ENCODE measurements around the gene TOM1L1.
A peak's percentile ranks its signal among the peaks of the same experiment; 100 is the strongest.

Gene TOM1L1

DNA sequence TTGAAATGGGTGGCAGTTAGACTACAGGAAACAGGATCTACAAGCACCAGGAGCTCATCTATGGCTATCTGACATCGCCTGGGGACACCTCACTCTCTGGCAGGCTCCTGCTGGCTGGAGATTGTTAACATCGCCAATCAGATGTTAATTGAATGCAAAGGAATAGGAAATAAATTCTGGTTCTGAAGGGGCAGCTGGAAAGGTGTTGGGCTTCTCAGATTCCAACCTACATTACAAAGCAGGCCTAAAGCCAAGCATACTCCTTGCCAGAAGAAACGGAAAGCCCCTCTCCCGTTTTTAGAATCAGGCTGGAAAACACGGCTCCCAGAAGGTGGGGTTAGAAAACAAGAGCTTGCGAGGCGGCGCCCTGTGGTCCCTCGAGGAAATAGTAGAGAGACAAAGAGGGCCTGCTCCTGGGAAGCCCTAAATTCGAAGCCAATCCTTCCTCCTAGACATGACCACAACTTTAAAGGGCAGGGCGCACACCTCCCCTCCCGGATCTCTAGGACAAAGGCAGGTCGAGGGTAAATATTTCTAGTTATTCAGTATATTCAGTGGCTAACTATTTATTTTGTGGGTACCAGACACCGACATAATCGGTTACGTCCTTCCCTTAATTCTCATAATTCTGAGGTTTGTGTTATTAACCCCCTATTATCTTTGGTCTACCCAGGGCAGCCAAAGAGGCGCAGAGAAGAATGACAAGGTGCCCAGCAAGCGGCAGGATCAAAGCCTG, 763 bp upstream of the TOM1L1 start:
- Histone ChIP-seq H3K4me3 (ENCODE audit: low read length) (no peak overlapping the region), H3K27ac (ENCODE audit: low read length) (peak overlapping the region; percentile 62), H3K9ac (ENCODE audit: low read length) (peak overlapping the region; percentile 90)

DNA sequence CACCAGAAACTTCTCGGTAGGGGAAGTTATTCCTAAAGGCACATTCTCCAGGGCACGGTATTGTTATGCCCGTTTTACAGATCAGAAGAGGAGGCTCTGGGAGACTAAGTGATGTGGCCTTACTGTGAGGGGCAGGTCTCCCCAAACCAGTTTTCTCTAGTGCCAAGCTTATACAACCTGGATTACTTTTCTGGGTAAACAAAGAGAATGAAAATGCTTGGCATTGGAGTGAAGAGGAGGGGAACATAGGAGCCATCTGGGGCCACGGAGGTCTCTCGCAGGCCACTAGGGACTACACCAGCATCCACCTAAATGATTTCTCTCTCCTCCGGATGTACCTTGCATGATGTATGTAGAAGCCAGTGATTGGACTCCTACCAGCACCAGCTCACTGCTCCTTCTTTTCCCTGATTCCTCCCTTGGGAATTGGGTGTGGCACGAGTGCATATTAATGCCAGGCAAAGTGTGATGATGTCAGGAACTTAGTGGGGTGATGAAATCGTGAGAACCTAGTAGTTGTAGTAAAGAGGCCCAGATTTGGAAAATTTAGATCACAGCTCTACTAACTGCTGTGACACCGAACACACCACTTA, 674 bp downstream of the TOM1L1 start:
- Histone ChIP-seq H3K4me3 (ENCODE audit: low read length) (no peak overlapping the region), H3K36me3 (ENCODE audit: control insufficient read depth, low read depth, low read length) (peaks cover 21% of the 10 kb centered on the region), H3K4me1 (ENCODE audit: control insufficient read depth, low read depth, low read length) (peaks cover 28% of the 10 kb centered on the region), H3K27me3 (ENCODE audit: control insufficient read depth, insufficient read depth, low read length) (no peaks in the 10 kb centered on the region), H3K9ac (ENCODE audit: low read length) (peak overlapping the region; percentile 90), H3K27ac (ENCODE audit: low read length) (peak overlapping the region; percentile 74), H3K9me3 (ENCODE audit: control insufficient read depth, low read depth, low read length) (no peaks in the 10 kb centered on the region)

More for the DNA sequence above, 763 bp upstream of the TOM1L1 start:
- peaks cover 28% of the 10 kb centered on the region for H3K4me1 ChIP-seq (ENCODE audit: control insufficient read depth, low read depth, low read length)
- peaks cover 9% of the 10 kb centered on the region for H3K36me3 ChIP-seq (ENCODE audit: control insufficient read depth, low read depth, low read length)
- H3K27me3 ChIP-seq (ENCODE audit: control insufficient read depth, insufficient read depth, low read length) = no peaks in the 10 kb centered on the region
- H3K9me3 ChIP-seq (ENCODE audit: control insufficient read depth, low read depth, low read length) = no peaks in the 10 kb centered on the region

GRCh38 chr17:54902017-54902416, 1.4 kb downstream of the TOM1L1 start:
- no peak overlapping the region for H3K9ac ChIP-seq (ENCODE audit: low read length)
- no peak overlapping the region for H3K27ac ChIP-seq (ENCODE audit: low read length)
- H3K9me3 ChIP-seq (ENCODE audit: control insufficient read depth, low read depth, low read length) = no peaks in the 10 kb centered on the region
- H3K4me3 ChIP-seq (ENCODE audit: low read length) = no peak overlapping the region
- no peaks in the 10 kb centered on the region for H3K27me3 ChIP-seq (ENCODE audit: control insufficient read depth, insufficient read depth, low read length)
- peaks cover 28% of the 10 kb centered on the region for H3K4me1 ChIP-seq (ENCODE audit: control insufficient read depth, low read depth, low read length)
- peaks cover 28% of the 10 kb centered on the region for H3K36me3 ChIP-seq (ENCODE audit: control insufficient read depth, low read depth, low read length)

DNA sequence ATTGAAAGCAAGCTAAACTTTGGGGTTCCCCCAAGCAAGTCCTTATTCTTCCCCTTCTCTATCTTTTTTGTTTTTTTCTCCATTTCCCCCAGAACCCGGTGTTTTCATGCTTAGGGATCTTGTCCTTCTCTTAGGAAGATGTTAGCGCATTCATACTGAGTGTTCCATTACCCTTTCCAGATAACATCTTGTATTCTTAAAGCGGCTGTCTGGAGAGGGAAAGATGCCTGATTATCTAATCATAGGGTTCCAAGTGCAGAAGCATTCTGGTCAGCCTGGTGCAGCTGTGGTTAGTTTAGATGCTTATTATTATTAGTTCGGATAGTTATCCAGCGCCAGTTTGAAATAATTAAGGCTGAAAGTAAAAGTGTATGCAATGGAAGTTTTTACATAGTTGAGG, 2.0 kb downstream of the TOM1L1 start:
- peaks cover 34% of the 10 kb centered on the region for H3K36me3 ChIP-seq (ENCODE audit: control insufficient read depth, low read depth, low read length)
- peaks cover 31% of the 10 kb centered on the region for H3K4me1 ChIP-seq (ENCODE audit: control insufficient read depth, low read depth, low read length)
- no peak overlapping the region for H3K27ac ChIP-seq (ENCODE audit: low read length)
- no peak overlapping the region for H3K4me3 ChIP-seq (ENCODE audit: low read length)
- no peaks in the 10 kb centered on the region for H3K27me3 ChIP-seq (ENCODE audit: control insufficient read depth, insufficient read depth, low read length)
- no peaks in the 10 kb centered on the region for H3K9me3 ChIP-seq (ENCODE audit: control insufficient read depth, low read depth, low read length)
- no peak overlapping the region for H3K9ac ChIP-seq (ENCODE audit: low read length)

- Histone ChIP-seq H3K27ac (ENCODE audit: low read length) (no peak overlapping the region), H3K4me1 (ENCODE audit: control insufficient read depth, low read depth, low read length) (peaks cover 35% of the 10 kb centered on the region), H3K27me3 (ENCODE audit: control insufficient read depth, insufficient read depth, low read length) (no peaks in the 10 kb centered on the region), H3K9me3 (ENCODE audit: control insufficient read depth, low read depth, low read length) (no peaks in the 10 kb centered on the region), H3K4me3 (ENCODE audit: low read length) (no peak overlapping the region), H3K36me3 (ENCODE audit: control insufficient read depth, low read depth, low read length) (peaks cover 42% of the 10 kb centered on the region), H3K9ac (ENCODE audit: low read length) (no peak overlapping the region)
Observed at GRCh38 chr17:54903375-54903774, 2.7 kb downstream of the TOM1L1 start.

DNA sequence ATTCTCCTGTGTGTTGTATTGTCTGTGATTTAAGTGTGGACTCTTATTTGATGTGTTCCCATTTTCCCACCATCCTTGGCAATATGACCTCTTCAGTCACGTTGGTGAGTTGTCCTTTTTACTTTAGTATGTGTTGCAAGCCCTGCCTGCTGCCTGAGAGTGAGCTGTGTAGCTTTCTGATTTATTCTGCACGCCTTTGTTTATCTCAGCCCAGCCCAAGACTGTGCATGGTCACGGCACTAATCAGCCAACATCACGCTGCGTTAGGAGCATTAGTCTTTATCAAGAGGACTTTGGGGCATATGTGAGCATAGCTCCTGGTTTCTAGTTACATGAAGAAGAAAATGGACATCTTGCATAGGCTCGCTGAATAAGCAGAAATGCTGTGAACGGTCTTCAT, 6.0 kb downstream of the TOM1L1 start:
- Histone ChIP-seq H3K27ac (ENCODE audit: low read length) (no peak overlapping the region), H3K27me3 (ENCODE audit: control insufficient read depth, insufficient read depth, low read length) (no peaks in the 10 kb centered on the region), H3K9me3 (ENCODE audit: control insufficient read depth, low read depth, low read length) (no peaks in the 10 kb centered on the region), H3K9ac (ENCODE audit: low read length) (no peak overlapping the region), H3K4me3 (ENCODE audit: low read length) (no peak overlapping the region), H3K36me3 (ENCODE audit: control insufficient read depth, low read depth, low read length) (peaks cover 55% of the 10 kb centered on the region), H3K4me1 (ENCODE audit: control insufficient read depth, low read depth, low read length) (peaks cover 25% of the 10 kb centered on the region)

- Histone ChIP-seq H3K27me3 (ENCODE audit: control insufficient read depth, insufficient read depth, low read length) (no peaks in the 10 kb centered on the region), H3K27ac (ENCODE audit: low read length) (no peak overlapping the region), H3K36me3 (ENCODE audit: control insufficient read depth, low read depth, low read length) (peaks cover 61% of the 10 kb centered on the region), H3K9ac (ENCODE audit: low read length) (no peak overlapping the region), H3K4me3 (ENCODE audit: low read length) (no peak overlapping the region), H3K4me1 (ENCODE audit: control insufficient read depth, low read depth, low read length) (peaks cover 23% of the 10 kb centered on the region), H3K9me3 (ENCODE audit: control insufficient read depth, low read depth, low read length) (no peaks in the 10 kb centered on the region)
Observed at GRCh38 chr17:54907376-54907775, 6.7 kb downstream of the TOM1L1 start.

- Histone ChIP-seq H3K4me3 (ENCODE audit: low read length) (no peak overlapping the region), H3K9me3 (ENCODE audit: control insufficient read depth, low read depth, low read length) (no peaks in the 10 kb centered on the region), H3K9ac (ENCODE audit: low read length) (no peak overlapping the region), H3K4me1 (ENCODE audit: control insufficient read depth, low read depth, low read length) (peaks cover 17% of the 10 kb centered on the region), H3K27ac (ENCODE audit: low read length) (no peak overlapping the region), H3K36me3 (ENCODE audit: control insufficient read depth, low read depth, low read length) (peaks cover 78% of the 10 kb centered on the region), H3K27me3 (ENCODE audit: control insufficient read depth, insufficient read depth, low read length) (no peaks in the 10 kb centered on the region)
Observed at GRCh38 chr17:54909766-54910165, 9.1 kb downstream of the TOM1L1 start.

- Histone ChIP-seq H3K9ac (ENCODE audit: low read length) (no peak overlapping the region), H3K4me1 (ENCODE audit: control insufficient read depth, low read depth, low read length) (peaks cover 22% of the 10 kb centered on the region), H3K36me3 (ENCODE audit: control insufficient read depth, low read depth, low read length) (peaks cover 77% of the 10 kb centered on the region), H3K27ac (ENCODE audit: low read length) (no peak overlapping the region), H3K27me3 (ENCODE audit: control insufficient read depth, insufficient read depth, low read length) (no peaks in the 10 kb centered on the region), H3K4me3 (ENCODE audit: low read length) (no peak overlapping the region), H3K9me3 (ENCODE audit: control insufficient read depth, low read depth, low read length) (peaks cover 6% of the 10 kb centered on the region)
Observed at GRCh38 chr17:54916721-54917120, 16.1 kb downstream of the TOM1L1 start.

DNA sequence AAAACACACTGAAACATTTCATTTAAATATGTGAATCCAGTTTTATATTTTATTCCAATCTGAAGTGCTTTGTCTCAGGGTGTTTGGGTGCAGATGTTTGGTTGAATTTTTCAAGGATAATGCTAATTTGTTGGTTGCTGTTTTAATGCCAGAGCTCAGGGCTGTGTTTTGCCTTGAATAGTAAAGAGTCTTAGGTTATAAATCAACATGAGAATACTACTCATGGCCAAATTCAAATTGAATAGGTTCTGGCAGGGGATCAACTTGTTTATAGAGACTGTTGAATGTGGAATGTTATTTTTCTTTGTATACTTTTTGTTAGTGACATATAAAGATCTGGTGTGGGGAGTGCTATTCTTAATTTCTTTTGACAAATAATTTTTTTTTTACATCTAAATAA, 18.8 kb downstream of the TOM1L1 start:
- peaks cover 6% of the 10 kb centered on the region for H3K9me3 ChIP-seq (ENCODE audit: control insufficient read depth, low read depth, low read length)
- H3K36me3 ChIP-seq (ENCODE audit: control insufficient read depth, low read depth, low read length) = peaks cover 59% of the 10 kb centered on the region
- no peak overlapping the region for H3K9ac ChIP-seq (ENCODE audit: low read length)
- no peak overlapping the region for H3K4me3 ChIP-seq (ENCODE audit: low read length)
- H3K4me1 ChIP-seq (ENCODE audit: control insufficient read depth, low read depth, low read length) = peaks cover 22% of the 10 kb centered on the region
- no peaks in the 10 kb centered on the region for H3K27me3 ChIP-seq (ENCODE audit: control insufficient read depth, insufficient read depth, low read length)
- H3K27ac ChIP-seq (ENCODE audit: low read length) = peak overlapping the region; percentile 51

DNA sequence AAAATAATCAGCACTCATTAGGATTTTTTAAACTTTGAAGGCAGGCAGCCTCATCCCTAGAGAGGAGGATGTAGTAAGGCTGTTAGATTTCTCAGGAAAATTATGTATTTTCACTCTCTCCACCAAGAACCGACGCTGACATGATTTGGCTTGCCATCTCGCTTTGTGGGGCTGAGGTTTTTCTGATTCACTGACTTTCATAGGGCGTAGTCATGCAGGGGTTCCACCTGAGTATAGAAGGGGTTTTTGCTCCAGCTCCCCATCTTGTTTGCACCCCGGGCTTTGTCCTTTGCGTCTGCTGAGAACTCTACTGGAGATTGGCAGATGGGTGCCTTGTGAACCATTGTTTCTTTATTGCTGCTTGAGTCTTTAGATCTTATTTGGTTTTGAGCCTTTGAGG, 20.2 kb downstream of the TOM1L1 start:
- peaks cover 22% of the 10 kb centered on the region for H3K4me1 ChIP-seq (ENCODE audit: control insufficient read depth, low read depth, low read length)
- H3K27ac ChIP-seq (ENCODE audit: low read length) = no peak overlapping the region
- H3K9ac ChIP-seq (ENCODE audit: low read length) = no peak overlapping the region
- H3K27me3 ChIP-seq (ENCODE audit: control insufficient read depth, insufficient read depth, low read length) = no peaks in the 10 kb centered on the region
- no peak overlapping the region for H3K4me3 ChIP-seq (ENCODE audit: low read length)
- peaks cover 59% of the 10 kb centered on the region for H3K36me3 ChIP-seq (ENCODE audit: control insufficient read depth, low read depth, low read length)
- H3K9me3 ChIP-seq (ENCODE audit: control insufficient read depth, low read depth, low read length) = peaks cover 6% of the 10 kb centered on the region

GRCh38 chr17:54924405-54924804, 23.8 kb downstream of the TOM1L1 start:
- no peak overlapping the region for H3K4me3 ChIP-seq (ENCODE audit: low read length)
- H3K4me1 ChIP-seq (ENCODE audit: control insufficient read depth, low read depth, low read length) = peaks cover 8% of the 10 kb centered on the region
- H3K9me3 ChIP-seq (ENCODE audit: control insufficient read depth, low read depth, low read length) = no peaks in the 10 kb centered on the region
- no peaks in the 10 kb centered on the region for H3K27me3 ChIP-seq (ENCODE audit: control insufficient read depth, insufficient read depth, low read length)
- peaks cover 65% of the 10 kb centered on the region for H3K36me3 ChIP-seq (ENCODE audit: control insufficient read depth, low read depth, low read length)
- no peak overlapping the region for H3K9ac ChIP-seq (ENCODE audit: low read length)
- no peak overlapping the region for H3K27ac ChIP-seq (ENCODE audit: low read length)
